ENCODE results near the gene JUN.

Gene JUN

GRCh38 chr1:58798910-58799442 lies 15.1 kb upstream of the JUN start:
- H3K4me3 ChIP-seq (ENCODE audit: low read length): no peak overlapping the region
- TF ChIP-seq CTCF (conservative IDR thresholded peaks at IDR 0.05; ENCODE audit: low read length): no peak
- no peak for DNase-seq (ENCODE audit: low read depth)

- no peak overlapping the region for H3K4me3 ChIP-seq (ENCODE audit: low read length)
- DNase-seq (ENCODE audit: low read depth): no peak
- no peak for TF ChIP-seq CTCF (conservative IDR thresholded peaks at IDR 0.05; ENCODE audit: low read length)
These were observed 12.6 kb upstream of the JUN start for GRCh38 chr1:58796416-58796815.

- H3K4me3 ChIP-seq (ENCODE audit: low read length): no peak overlapping the region
- TF ChIP-seq CTCF (conservative IDR thresholded peaks at IDR 0.05; ENCODE audit: low read length): no peak
- no peak for DNase-seq (ENCODE audit: low read depth)
These were observed 10.7 kb upstream of the JUN start for GRCh38 chr1:58794585-58794984.

- DNase-seq (ENCODE audit: low read depth): no peak
- no peak for TF ChIP-seq CTCF (conservative IDR thresholded peaks at IDR 0.05; ENCODE audit: low read length)
- no peak overlapping the region for H3K4me3 ChIP-seq (ENCODE audit: low read length)
These were observed 9.0 kb upstream of the JUN start for GRCh38 chr1:58792846-58793245.

GRCh38 chr1:58791106-58791505 lies 7.3 kb upstream of the JUN start:
- H3K4me3 ChIP-seq (ENCODE audit: low read length): no peak overlapping the region
- DNase-seq (ENCODE audit: low read depth): no peak
- no peak for TF ChIP-seq CTCF (conservative IDR thresholded peaks at IDR 0.05; ENCODE audit: low read length)

- no peak overlapping the region for H3K4me3 ChIP-seq (ENCODE audit: low read length)
- TF ChIP-seq CTCF (conservative IDR thresholded peaks at IDR 0.05; ENCODE audit: low read length): no peak
- DNase-seq (ENCODE audit: low read depth): no peak
These were observed 6.3 kb upstream of the JUN start for GRCh38 chr1:58789996-58790660.

GRCh38 chr1:58789322-58789856 lies 5.5 kb upstream of the JUN start:
- TF ChIP-seq CTCF (conservative IDR thresholded peaks at IDR 0.05; ENCODE audit: low read length): no peak
- DNase-seq (ENCODE audit: low read depth): peak; percentile 11

More at GRCh38 chr1:58789322-58789856, 5.5 kb upstream of the JUN start:
- no peak overlapping the region for H3K4me3 ChIP-seq (ENCODE audit: low read length)
